Spleen (tissue), 11 donors: ENCODE data around the gene MME. TPM values are rescaled to one million over a fixed set of nuclear protein-coding genes. Genes with fewer than 3 reads are reported as not detected.

Experiments
- DNase-seq: peaks from one replicate; pipeline ENCODE4 v3.0.0-alpha.2; 2020
- H3K27ac ChIP-seq, 8 donors: fragments of 200-600 bp; sonication (generic) in 7 of 8; 1 replicate in 4 of 8; 2 replicates in 4 of 8; pipeline versions ENCODE4 v1.5.0 to v1.8.0; 2016 to 2021; ENCODE audit warnings: inconsistent platforms in 4 of 8, mild to moderate bottlenecking in 4 of 8, moderate library complexity in 1 of 8
- H3K27me3 ChIP-seq, 7 donors: fragments of 200-600 bp; sonication (generic) in 6 of 7; replicated peaks in 1 of 7; 1 replicate in 4 of 7; 2 replicates in 3 of 7; pipeline versions ENCODE4 v1.5.0 to v1.8.0; 2016 to 2021; ENCODE audit warnings: inconsistent platforms in 3 of 7, mild to moderate bottlenecking in 1 of 7
- H3K36me3 ChIP-seq, 6 donors: fragments of 200-600 bp; sonication (generic) in 5 of 6; 1 replicate in 4 of 6; 2 replicates in 2 of 6; pipeline versions ENCODE4 v1.5.0 to v1.8.0; 2016 to 2021; ENCODE audit warnings: inconsistent platforms in 2 of 6
- H3K4me1 ChIP-seq, 6 donors: fragments of 200-600 bp; sonication (generic) in 5 of 6; 1 replicate in 3 of 6; 2 replicates in 3 of 6; pipeline versions ENCODE4 v1.5.0 to v1.8.0; 2016 to 2021; ENCODE audit warnings: inconsistent platforms in 3 of 6
- H3K4me3 ChIP-seq, 8 donors: fragments of 200-600 bp; sonication (generic) in 7 of 8; 1 replicate in 4 of 8; 2 replicates in 4 of 8; pipeline versions ENCODE4 v1.5.0 to v1.8.0; 2016 to 2021; ENCODE audit warnings: inconsistent platforms in 4 of 8, mild to moderate bottlenecking in 4 of 8, moderate library complexity in 2 of 8
- H3K9me3 ChIP-seq, 8 donors: fragments of 200-600 bp; sonication (generic) in 7 of 8; 1 replicate in 4 of 8; 2 replicates in 4 of 8; pipeline versions ENCODE4 v1.5.0 to v1.8.0; 2016 to 2021; ENCODE audit warnings: inconsistent platforms in 4 of 8
- POLR2A ChIP-seq, 3 donors: fragments of 450-650 bp; IDR thresholded peaks; one replicate each; pipeline ENCODE4 v1.5.1; 2017; ENCODE audit warnings: antibody characterized with exemption in 3 of 3, mild to moderate bottlenecking in 1 of 3
- POLR2AphosphoS5 ChIP-seq, 3 donors: sonication (generic); formaldehyde crosslinking; IDR thresholded peaks; one replicate each; pipeline ENCODE4 v1.5.1; 2017; ENCODE audit warnings: antibody characterized with exemption in 3 of 3
- WGBS, 5 donors: extraction: QIAGEN DNeasy Blood & Tissue Kit in 3 of 5; methylation state at CpG; one replicate each; pipeline versions ENCODE4 v1.1.5 to v1.1.7; 2013 to 2018; 5-methylcytosine and 5-hydroxymethylcytosine counted together
- intact Hi-C: fragments of 100-400 bp; cut with DNase I; formaldehyde crosslinking; loops from one replicate; pipeline ENCODE4 v1.15.0; 2023; ENCODE audit warnings: low total_unique reads
- polyA plus RNA-seq, 3 donors: library from polyadenylated mRNA; stranded (reverse); fragments of 200-250 nt; gene quantifications; one replicate each; pipeline ENCODE4 v1.2.1, GENCODE V29; 2013
- total RNA-seq, 7 donors: library from RNA; depleted of rRNA in 3 of 7; stranded (reverse); fragments of >200 nt in 3 of 7; fragmentation: NEBNext Ultra II Directional in 4 of 7; extraction: Animal tissue kit (Norgen Biotek cat#: 25700) in 4 of 7; gene quantifications; one replicate each; pipeline versions ENCODE4 v1.1.0 to v1.2.1, GENCODE V29; 2016 to 2021
- TF ChIP-seq, protein P1 (sequence below), 11 experiments: fragments of 200-600 bp in 7 of 11; fragments of 450-650 bp in 4 of 11; sonication (generic) in 4 of 11; IDR thresholded peaks in 8 of 11; conservative IDR thresholded peaks in 3 of 11; 1 replicate in 7 of 11; 2 replicates in 4 of 11; pipeline versions ENCODE4 v1.4.0 to v1.8.0; 2016 to 2021; ENCODE audit warnings: antibody characterized with exemption in 11 of 11, inconsistent platforms in 4 of 11, mild to moderate bottlenecking in 1 of 11
- donor health status: healthy with polysubstance abuse.
- donor health status: DM: no; HTN: no; CAD: no; lungs with moderate emphysema.
- donor health status: DM: no; HTN: no; CAD: no.
- donor health status: Bipolar disorder and iron deficiency.
- donor health status: healthy.
- donor health status: DM: no; HTN: no; CAD: no.
- donor health status: DM: yes; HTN: yes; CAD: no.

Gene MME
- total and polyA plus RNA-seq, 10 donors = 0.50 to 43.2 (median 13.2) TPM

DNA sequence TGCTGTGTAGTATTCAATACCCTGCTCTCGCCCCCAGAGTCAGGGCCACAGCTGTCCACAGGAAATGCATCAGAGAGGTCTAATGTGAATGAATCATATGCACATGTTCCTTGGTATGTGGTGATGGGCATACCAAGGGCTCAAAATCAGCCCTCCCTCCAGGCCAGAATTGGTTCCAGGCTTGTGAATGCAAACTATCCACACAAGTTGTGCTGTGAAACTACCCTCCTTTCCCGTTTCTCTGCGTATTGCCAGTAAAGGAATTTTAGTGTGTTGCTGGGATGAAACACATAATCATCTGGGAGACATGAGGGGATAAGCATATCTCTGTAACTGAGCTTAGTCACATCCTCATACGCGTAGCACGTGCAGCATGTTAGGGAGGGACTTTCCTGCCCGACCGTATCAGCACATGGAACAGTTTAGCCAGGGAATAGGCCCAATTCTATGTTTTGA, 9.2 kb upstream of the MME start:
- intact Hi-C loops = no loop called here
- Histone ChIP-seq H3K4me3 (no peak overlapping the region), H3K4me1 (no peaks in the 10 kb centered on the region), H3K27ac (no peak overlapping the region), H3K36me3 (no peaks in the 10 kb centered on the region), H3K9me3 (peaks cover 0 to 20% (median 14%) of the 10 kb centered on the region in 8 donors), H3K27me3 (no peaks in the 10 kb centered on the region)
- no peak for DNase-seq
- TF ChIP-seq POLR2A (IDR thresholded peaks at IDR 0.05) (no peak), POLR2AphosphoS5 (IDR thresholded peaks at IDR 0.05) (no peak)
- TF ChIP-seq, protein P1, sequence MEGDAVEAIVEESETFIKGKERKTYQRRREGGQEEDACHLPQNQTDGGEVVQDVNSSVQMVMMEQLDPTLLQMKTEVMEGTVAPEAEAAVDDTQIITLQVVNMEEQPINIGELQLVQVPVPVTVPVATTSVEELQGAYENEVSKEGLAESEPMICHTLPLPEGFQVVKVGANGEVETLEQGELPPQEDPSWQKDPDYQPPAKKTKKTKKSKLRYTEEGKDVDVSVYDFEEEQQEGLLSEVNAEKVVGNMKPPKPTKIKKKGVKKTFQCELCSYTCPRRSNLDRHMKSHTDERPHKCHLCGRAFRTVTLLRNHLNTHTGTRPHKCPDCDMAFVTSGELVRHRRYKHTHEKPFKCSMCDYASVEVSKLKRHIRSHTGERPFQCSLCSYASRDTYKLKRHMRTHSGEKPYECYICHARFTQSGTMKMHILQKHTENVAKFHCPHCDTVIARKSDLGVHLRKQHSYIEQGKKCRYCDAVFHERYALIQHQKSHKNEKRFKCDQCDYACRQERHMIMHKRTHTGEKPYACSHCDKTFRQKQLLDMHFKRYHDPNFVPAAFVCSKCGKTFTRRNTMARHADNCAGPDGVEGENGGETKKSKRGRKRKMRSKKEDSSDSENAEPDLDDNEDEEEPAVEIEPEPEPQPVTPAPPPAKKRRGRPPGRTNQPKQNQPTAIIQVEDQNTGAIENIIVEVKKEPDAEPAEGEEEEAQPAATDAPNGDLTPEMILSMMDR (IDR thresholded peaks at IDR 0.05 in 8 of 11, conservative IDR thresholded peaks at IDR 0.05 in 3 of 11) = no peak
- WGBS, 5 donors = 78 to 88% (median 83%) methylated on average over 8 of the region's 8 CpGs

DNA sequence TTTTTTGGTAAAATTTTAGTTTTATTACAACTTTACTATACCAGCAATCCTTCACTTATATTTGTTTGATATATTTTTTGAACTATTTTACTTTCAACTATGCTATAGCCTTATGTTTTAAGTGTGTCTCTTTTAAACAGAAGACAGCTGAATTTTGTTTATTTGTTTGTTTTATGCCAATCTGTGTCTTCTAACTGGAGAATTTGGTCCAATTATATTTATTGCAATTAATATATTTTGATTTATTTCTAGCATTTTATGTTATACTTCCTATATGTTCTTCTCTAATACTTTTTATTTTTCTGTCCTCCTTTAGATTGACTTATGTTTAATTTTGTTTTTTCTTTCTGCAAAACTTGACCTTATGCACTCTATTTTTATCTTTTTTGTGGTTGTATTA, 4.9 kb upstream of the MME start:
- H3K9me3 ChIP-seq = peaks cover 0 to 22% (median 16%) of the 10 kb centered on the region in 8 donors
- no peaks in the 10 kb centered on the region for H3K36me3 ChIP-seq
- H3K27ac ChIP-seq = no peak overlapping the region
- no peak overlapping the region for H3K4me3 ChIP-seq
- H3K4me1 ChIP-seq = peaks cover 1 to 17% (median 14%) of the 10 kb centered on the region in 6 donors
- TF ChIP-seq, protein P1 (IDR thresholded peaks at IDR 0.05 in 8 of 11, conservative IDR thresholded peaks at IDR 0.05 in 3 of 11) = no peak
- TF ChIP-seq POLR2AphosphoS5 (IDR thresholded peaks at IDR 0.05) = no peak
- intact Hi-C loops = no loop called here
- H3K27me3 ChIP-seq = peaks cover 0 to 28% (median 13%) of the 10 kb centered on the region in 7 donors
- no peak for DNase-seq

DNA sequence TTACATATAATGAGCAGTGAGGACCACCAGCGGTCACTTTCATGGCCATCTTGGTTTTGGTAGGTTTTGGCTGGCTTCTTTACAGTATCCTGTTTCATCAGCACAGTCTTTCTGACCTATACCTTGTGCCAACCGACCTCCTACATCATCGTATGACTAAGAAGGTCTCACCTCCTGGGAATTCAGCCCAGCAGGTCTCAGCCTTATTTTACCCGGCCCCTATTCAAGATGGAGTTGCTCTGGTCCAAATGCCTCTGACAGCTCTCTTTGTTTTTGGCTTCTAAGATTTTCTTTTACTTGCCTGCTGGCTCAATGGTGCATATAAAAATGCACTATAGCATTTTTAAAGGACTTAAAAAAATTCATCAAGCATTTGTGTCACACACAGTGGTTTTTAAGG, 3.2 kb upstream of the MME start:
- intact Hi-C loops = no loop called here
- no peak overlapping the region for H3K27ac ChIP-seq
- H3K9me3 ChIP-seq = peaks cover 0 to 22% (median 16%) of the 10 kb centered on the region in 8 donors
- TF ChIP-seq POLR2AphosphoS5 (IDR thresholded peaks at IDR 0.05) (no peak), POLR2A (IDR thresholded peaks at IDR 0.05) (no peak)
- TF ChIP-seq, protein P1 (IDR thresholded peaks at IDR 0.05 in 8 of 11, conservative IDR thresholded peaks at IDR 0.05 in 3 of 11) = no peak
- H3K36me3 ChIP-seq = no peaks in the 10 kb centered on the region
- no peak for DNase-seq
- H3K4me1 ChIP-seq = peaks cover 6 to 28% (median 19%) of the 10 kb centered on the region in 6 donors
- WGBS, 5 donors = 91 to 94% (median 91%) methylated on average over 4 of the region's 4 CpGs
- H3K27me3 ChIP-seq = peaks cover 0 to 43% (median 15%) of the 10 kb centered on the region in 7 donors
- no peak overlapping the region for H3K4me3 ChIP-seq

DNA sequence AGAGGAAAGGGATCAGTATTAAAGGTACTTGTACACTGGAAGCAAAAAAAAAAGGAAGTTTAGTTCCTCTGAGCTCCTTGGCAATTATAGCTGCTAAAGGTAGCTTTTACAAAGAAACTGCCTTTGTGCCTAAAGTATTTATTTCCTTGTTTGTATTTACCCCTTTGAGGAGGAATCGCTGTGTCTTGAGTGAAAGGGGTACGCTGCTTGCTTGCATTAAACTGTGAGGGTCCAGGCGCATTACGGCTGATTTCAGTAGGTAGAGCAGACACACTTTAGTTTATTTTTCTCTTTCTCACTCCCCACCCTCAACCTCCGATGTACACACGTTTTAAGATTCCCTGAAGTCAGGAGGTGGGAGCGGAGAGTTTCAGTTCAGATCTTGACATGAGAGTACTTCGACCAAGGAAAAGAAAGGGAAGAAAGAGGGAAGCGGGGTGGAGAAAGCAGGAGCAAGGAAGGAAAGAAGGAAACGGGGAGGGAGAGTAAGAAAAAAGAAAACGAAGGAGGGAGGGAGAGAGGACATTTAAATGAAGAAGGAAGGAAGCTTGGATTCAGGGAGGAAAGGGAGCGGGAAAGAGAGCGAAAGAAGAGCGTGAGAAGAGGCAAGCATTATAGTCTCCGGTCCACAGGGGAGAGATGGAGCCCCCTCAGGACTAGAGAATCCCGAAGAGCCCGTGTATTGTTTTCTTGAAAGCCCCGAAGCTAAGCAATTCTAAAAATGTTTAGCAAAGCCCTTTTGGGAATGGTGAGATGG, 1.2 kb upstream of the MME start:
- peak overlapping the region in 7 of 8 donors; percentile 43 to 73 (median 55) for H3K4me3 ChIP-seq
- peaks cover 0 to 22% (median 16%) of the 10 kb centered on the region in 8 donors for H3K9me3 ChIP-seq
- H3K4me1 ChIP-seq = peaks cover 6 to 28% (median 19%) of the 10 kb centered on the region in 6 donors
- WGBS, 5 donors = 2 to 10% (median 5%) methylated on average over 18 of the region's 18 CpGs
- no peak for DNase-seq
- H3K36me3 ChIP-seq = no peaks in the 10 kb centered on the region
- intact Hi-C loops = no loop called here
- peak overlapping the region in 2 of 8 donors; percentile 71 to 89 for H3K27ac ChIP-seq
- TF ChIP-seq POLR2A (IDR thresholded peaks at IDR 0.05) (no peak), POLR2AphosphoS5 (IDR thresholded peaks at IDR 0.05) (no peak)
- TF ChIP-seq, protein P1 (IDR thresholded peaks at IDR 0.05 in 8 of 11, conservative IDR thresholded peaks at IDR 0.05 in 3 of 11) = no peak
- H3K27me3 ChIP-seq = peaks cover 0 to 43% (median 15%) of the 10 kb centered on the region in 7 donors
